ENCODE results near the gene RHD. TPM values are rescaled to one million over a fixed set of nuclear protein-coding genes. Genes with fewer than 3 reads are reported as not detected.
"Not testable (repeated sequence)": the region's sequence is repeated elsewhere in the genome, so short reads cannot be mapped to it uniquely, and the experiment has no call there.

Gene RHD
- total RNA-seq, 1 donor from 2014 or later, result not detected

DNA sequence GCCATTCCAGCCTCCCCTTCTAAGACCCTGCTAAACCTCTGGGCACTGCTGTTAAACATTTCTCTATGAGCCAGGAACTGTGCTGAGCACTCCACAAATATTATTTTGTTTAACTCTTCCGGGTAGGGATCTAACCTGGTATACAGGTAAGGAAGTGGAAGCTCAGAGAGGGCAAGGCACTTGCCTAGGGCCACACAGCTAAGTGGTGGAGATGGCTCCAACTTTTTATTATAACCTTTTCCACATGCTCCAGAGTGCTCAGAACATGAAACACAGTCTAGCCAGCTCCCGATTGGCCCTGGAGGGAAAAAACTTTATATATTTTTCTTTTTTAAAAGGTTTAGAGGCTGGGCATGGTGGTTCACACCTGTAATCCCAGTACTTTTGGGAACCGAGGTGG, 13.6 kb downstream of the RHD start:
- H3K36me3 Mint-ChIP-seq; H3K27me3 Mint-ChIP-seq; DNase-seq (ENCODE audit: extremely low spot score, unreplicated experiment); H3K4me3 Mint-ChIP-seq; H3K9me3 Mint-ChIP-seq; H3K4me1 Mint-ChIP-seq (ENCODE audit: unreplicated experiment); H3K27ac Mint-ChIP-seq: not testable (repeated sequence)

DNA sequence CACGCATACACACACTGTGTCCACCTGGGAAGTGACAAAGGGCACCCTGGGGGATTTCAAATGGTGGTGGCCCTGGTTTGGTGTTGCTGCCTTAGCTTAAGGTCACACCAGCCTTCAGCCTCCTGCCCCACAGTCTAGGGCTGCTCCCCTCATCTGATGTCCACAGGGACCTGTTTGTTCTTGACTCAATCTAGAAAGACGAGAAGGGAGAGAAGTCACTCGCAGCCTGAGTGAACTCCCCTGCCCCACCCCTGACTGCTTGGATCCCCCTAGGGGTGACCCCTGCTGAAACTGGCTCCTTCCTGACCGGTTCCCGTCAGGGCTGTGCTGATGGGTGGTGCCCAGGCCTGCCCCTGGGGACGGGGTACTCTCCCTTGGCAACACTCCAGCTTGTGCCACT, 14.9 kb downstream of the RHD start:
- H3K36me3 Mint-ChIP-seq; H3K27ac Mint-ChIP-seq; H3K9me3 Mint-ChIP-seq; H3K4me3 Mint-ChIP-seq; H3K27me3 Mint-ChIP-seq; DNase-seq (ENCODE audit: extremely low spot score, unreplicated experiment); H3K4me1 Mint-ChIP-seq (ENCODE audit: unreplicated experiment): not testable (repeated sequence)

DNA sequence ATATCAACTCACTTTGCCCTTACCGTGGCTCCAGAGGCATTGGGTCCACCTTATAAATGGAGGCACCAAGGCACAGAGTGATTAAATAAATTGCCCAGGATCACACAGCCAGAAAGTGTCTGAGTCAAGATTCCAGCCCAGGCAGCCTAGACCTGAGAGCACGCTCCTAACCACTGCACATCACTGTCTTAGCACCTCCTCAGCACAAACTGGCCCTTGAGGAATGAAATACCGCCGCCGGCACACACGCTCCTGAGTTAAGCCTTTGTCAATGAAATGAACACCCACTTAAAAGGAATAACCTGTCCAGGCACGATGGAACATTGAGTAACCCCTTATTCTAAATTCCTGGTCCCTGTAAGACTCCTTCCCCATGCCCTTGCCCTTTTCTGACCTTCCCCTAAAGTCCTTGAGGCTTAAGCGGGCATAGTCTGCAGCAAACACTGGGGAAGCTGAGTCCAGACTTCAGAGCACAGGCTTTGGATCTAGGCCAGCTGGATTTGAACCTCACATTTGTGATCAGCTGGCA, 16.3 kb downstream of the RHD start:
- H3K4me1 Mint-ChIP-seq (ENCODE audit: unreplicated experiment); H3K9me3 Mint-ChIP-seq; H3K36me3 Mint-ChIP-seq; H3K27ac Mint-ChIP-seq; H3K4me3 Mint-ChIP-seq; H3K27me3 Mint-ChIP-seq; DNase-seq (ENCODE audit: extremely low spot score, unreplicated experiment): not testable (repeated sequence)

DNA sequence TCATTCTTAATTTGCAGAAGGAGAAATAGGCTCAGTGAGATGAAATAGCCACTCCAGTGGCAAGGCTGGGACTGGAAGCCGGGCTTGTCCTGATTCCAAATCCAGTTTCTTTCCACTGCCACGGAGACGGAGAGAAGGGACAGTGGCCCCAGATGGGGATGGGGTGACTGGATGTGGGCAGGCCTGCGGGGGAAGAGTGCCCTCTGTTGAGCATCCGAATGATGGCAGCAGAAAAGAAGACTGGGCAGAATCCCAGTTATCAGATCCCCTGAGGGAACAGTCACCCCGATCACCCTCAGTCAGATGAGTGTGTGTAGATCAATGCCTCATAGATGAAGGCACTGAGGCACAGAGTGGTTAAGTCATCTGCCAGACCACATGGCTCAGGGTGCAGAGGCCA, 17.7 kb downstream of the RHD start:
- H3K36me3 Mint-ChIP-seq; H3K27ac Mint-ChIP-seq; H3K4me1 Mint-ChIP-seq (ENCODE audit: unreplicated experiment); DNase-seq (ENCODE audit: extremely low spot score, unreplicated experiment); H3K4me3 Mint-ChIP-seq; H3K9me3 Mint-ChIP-seq; H3K27me3 Mint-ChIP-seq: not testable (repeated sequence)

DNA sequence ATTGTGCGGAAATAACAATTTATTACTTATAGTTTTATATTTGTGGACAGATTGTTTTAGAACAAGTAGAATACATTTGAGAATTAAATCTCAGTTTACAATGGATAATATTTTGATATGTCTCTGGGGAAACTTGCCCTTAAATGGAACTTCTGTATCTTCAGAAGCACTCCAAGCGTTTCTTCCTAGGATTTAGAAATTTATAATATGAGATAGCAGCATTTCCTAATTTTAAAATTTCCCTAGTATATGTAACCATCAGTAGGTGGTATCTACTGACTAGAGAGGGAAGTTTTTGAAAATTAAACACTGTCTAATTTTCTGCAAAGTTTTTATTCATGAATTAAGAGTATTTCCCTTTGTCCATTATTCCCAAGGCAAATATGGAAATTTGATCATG, 21.1 kb downstream of the RHD start:
- not testable (repeated sequence) for H3K36me3 Mint-ChIP-seq

DNA sequence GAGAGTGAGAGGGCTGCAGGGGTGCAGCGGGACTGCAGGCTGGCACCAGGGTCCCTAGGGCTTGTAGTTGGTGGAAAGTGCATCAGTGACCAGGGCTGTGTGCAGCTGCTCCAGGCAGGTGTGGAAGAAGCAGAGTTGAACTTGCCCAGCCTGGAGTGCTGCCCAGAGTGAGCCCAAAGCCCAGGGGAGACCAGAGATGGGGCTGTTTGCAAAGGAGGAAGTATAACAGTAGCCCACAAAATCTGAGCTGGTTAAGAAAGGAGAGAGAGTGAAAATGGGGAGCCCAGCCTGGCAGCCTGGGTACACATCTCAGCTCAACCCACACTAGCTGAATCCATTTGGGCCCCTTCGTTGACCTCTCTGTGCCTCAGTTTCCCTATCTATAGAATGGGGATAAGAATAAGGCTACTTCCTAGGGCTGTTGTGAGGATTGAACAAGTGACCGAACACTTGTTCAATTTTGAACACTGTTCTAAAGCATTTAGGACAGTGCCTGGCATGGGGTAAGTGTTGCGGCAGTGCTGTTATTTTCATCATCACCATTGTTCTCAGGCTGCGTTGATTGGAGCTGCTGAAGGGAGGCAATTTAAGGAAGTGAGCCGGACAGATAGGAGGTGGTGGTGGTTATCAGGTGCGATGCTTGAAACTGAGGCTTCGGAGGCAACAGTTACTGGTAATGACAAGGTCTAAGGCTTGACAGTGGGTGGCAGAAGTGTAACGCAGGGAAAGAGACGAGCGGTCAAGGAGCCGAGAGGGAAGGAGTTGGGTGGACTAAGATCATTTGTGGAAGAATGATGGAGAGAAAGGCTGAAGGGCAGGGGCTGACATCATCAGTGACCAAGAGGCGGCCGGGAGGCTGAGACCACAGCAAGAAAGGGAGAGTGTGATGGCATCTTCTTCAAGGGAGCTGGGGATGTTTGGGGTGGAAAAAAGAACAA, 22.8 kb downstream of the RHD start:
- H3K27ac Mint-ChIP-seq; H3K4me1 Mint-ChIP-seq (ENCODE audit: unreplicated experiment); DNase-seq (ENCODE audit: extremely low spot score, unreplicated experiment); H3K27me3 Mint-ChIP-seq; H3K4me3 Mint-ChIP-seq; H3K36me3 Mint-ChIP-seq; H3K9me3 Mint-ChIP-seq: not testable (repeated sequence)

More for the DNA sequence above, 21.1 kb downstream of the RHD start:
- not testable (repeated sequence) for H3K4me3 Mint-ChIP-seq; H3K4me1 Mint-ChIP-seq (ENCODE audit: unreplicated experiment); DNase-seq (ENCODE audit: extremely low spot score, unreplicated experiment); H3K9me3 Mint-ChIP-seq; H3K27me3 Mint-ChIP-seq; H3K27ac Mint-ChIP-seq

DNA sequence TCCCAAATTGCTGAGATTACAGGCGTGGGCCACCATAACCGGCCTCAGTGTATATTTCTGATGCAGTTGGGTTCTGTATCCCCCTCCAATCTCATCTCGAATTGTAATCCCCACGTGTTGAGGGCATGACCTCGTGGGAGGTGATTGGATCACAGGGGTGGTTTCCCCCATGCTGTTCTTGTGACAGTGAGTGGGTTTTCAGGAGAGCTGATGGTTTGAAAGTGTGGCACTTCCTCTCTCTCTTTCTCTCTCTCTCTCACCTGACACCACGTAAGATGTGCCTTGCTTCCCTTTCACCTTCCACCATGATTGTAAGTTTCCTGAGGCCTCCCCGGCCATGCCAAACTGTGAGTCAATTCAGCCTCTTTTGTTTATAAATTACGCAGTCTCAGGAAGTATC, 24.2 kb downstream of the RHD start:
- not testable (repeated sequence) for H3K4me1 Mint-ChIP-seq (ENCODE audit: unreplicated experiment); H3K4me3 Mint-ChIP-seq; H3K27ac Mint-ChIP-seq; DNase-seq (ENCODE audit: extremely low spot score, unreplicated experiment); H3K36me3 Mint-ChIP-seq; H3K9me3 Mint-ChIP-seq; H3K27me3 Mint-ChIP-seq

DNA sequence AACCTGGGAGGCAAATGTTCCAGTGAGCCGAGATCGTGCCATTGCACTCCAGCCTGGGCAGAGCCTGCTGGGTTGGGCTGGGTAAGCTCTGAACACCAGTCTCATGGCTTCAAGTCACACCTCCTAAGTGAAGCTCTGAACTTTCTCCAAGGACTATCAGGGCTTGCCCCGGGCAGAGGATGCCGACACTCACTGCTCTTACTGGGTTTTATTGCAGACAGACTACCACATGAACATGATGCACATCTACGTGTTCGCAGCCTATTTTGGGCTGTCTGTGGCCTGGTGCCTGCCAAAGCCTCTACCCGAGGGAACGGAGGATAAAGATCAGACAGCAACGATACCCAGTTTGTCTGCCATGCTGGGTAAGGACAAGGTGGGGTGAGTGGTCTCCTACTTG, 28.4 kb downstream of the RHD start:
- not testable (repeated sequence) for H3K9me3 Mint-ChIP-seq; H3K36me3 Mint-ChIP-seq; H3K27ac Mint-ChIP-seq; H3K4me1 Mint-ChIP-seq (ENCODE audit: unreplicated experiment); H3K27me3 Mint-ChIP-seq; H3K4me3 Mint-ChIP-seq; DNase-seq (ENCODE audit: extremely low spot score, unreplicated experiment)

DNA sequence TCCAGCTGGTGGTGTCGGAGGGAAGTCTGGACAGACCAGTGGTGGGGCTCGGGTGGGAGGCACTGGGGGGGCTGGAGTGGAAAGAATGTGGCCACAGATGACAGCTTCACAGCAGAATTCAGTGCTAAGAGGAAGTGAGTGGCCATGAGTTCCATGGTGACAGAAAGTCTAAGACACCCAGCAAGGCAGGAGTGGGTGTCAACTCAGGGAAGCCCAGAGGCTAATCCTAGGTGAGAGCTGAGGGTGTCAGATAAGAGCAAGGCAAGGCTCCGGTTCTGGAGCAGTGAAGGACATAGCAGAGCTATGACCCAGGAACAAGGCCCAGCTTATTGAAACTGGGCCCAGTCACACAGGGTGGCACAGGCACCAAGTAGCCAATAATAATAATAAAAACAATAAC, 30.0 kb downstream of the RHD start:
- not testable (repeated sequence) for H3K9me3 Mint-ChIP-seq; DNase-seq (ENCODE audit: extremely low spot score, unreplicated experiment); H3K27ac Mint-ChIP-seq; H3K36me3 Mint-ChIP-seq; H3K27me3 Mint-ChIP-seq; H3K4me3 Mint-ChIP-seq; H3K4me1 Mint-ChIP-seq (ENCODE audit: unreplicated experiment)

DNA sequence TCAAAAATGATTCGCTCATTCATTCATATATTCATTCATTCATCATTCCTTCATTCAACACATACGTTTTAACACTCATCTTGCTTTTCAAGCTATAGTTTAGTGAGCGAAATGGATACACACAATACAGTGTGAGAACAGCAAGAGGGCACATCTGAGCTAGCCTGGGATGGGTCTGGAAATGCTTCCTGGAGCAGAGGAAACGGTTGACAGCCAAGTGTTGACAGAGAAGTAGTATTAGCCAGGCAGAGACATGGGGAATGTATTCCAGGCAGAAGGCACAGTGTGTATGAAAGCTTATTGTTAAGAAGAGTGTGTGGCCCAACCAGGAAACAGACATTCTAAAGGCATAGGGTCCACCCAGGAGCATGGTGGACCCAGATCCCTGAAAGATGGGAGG, 32.6 kb downstream of the RHD start:
- not testable (repeated sequence) for H3K4me3 Mint-ChIP-seq; H3K27me3 Mint-ChIP-seq; DNase-seq (ENCODE audit: extremely low spot score, unreplicated experiment); H3K9me3 Mint-ChIP-seq; H3K36me3 Mint-ChIP-seq; H3K4me1 Mint-ChIP-seq (ENCODE audit: unreplicated experiment); H3K27ac Mint-ChIP-seq

DNA sequence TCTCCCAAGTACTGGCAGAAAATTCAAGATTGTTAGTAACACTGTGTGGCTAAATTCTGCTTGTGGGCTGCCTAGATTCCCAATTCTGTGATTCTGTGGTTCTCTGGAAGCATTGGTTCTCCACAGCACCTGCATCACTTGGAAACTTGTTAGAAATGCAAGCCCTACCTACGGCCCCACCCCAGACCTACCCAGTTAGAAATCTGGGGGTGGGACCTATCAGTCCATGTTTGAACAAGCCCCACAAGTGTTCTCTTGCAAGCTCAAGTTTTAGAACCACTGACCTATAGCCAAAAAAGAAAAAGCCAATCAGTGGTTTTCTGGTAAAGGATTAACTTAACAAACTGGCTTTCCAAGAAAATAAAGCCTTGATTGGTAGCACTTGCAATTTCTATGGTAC, 35.9 kb downstream of the RHD start:
- not testable (repeated sequence) for H3K9me3 Mint-ChIP-seq; H3K4me3 Mint-ChIP-seq; DNase-seq (ENCODE audit: extremely low spot score, unreplicated experiment); H3K36me3 Mint-ChIP-seq; H3K4me1 Mint-ChIP-seq (ENCODE audit: unreplicated experiment); H3K27ac Mint-ChIP-seq; H3K27me3 Mint-ChIP-seq

DNA sequence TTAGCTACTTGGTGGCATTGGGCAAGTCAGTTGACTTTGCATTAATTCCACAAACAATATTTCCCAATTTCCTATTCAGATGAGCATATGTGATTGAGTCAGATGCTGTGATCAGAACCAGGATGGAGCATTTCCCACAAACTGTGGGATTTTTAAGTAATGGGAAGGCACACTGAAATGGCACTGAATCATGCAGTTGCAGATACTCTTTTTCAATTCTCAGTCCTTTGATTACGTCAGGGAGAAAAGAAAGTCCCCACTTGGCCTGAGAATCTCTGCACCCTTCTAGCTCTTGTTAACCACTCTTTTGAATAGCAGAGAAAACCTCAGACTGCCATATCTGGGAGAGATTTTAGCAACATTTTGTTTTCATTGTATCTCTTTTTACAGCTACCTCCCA, 36.8 kb downstream of the RHD start:
- not testable (repeated sequence) for DNase-seq (ENCODE audit: extremely low spot score, unreplicated experiment); H3K36me3 Mint-ChIP-seq; H3K4me3 Mint-ChIP-seq; H3K27ac Mint-ChIP-seq; H3K4me1 Mint-ChIP-seq (ENCODE audit: unreplicated experiment); H3K9me3 Mint-ChIP-seq; H3K27me3 Mint-ChIP-seq

DNA sequence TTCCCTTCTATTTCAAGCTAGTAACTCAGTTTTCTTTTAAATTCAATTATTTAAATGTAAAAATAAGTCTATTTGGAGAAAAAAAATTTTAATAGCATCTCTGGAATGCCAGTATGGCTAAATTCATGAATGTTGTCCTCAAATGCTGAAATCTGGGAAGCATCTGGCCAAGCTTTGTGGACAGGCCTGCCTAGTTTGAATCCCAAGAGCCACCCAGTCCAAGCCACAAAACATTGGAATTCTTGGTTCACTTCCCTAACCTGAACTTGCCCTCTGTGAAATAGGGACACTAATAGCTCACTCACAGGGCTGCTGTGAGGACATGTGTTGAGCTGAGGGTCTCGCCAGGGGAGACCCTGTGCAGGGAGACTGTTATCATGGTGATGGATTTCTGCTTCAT, 37.2 kb downstream of the RHD start:
- not testable (repeated sequence) for H3K36me3 Mint-ChIP-seq; H3K4me1 Mint-ChIP-seq (ENCODE audit: unreplicated experiment); H3K27ac Mint-ChIP-seq; DNase-seq (ENCODE audit: extremely low spot score, unreplicated experiment); H3K9me3 Mint-ChIP-seq; H3K4me3 Mint-ChIP-seq; H3K27me3 Mint-ChIP-seq

DNA sequence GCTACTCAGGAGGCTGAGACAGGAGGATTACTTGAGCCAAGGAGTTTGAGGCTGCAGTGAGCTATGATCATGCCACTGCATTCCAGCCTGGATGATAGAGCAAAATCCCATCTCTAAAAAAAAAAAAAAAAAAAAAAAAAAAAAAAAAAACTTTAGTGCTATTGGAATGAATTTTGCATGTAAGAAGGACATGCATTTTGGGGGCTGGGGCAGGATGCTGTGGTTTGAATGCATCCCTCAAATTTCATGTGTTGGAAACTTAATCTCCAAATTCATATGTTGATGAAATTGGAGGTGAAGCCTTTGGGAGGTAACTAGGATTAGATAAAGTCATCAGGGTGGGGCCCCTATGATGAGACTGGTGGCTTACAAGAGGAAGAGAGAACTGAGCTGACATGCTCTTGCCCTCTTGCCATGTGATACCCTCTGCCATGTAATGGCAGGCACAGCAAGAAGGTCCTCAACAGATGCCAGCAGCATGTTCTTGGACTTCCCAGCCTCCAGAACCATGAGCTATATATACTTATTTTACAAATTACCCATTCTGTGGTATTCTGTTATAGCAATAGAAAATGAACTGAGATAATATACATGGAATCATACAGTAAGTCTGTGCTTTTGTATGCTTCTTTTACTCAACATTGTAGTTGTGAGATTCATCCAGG, 40.6 kb downstream of the RHD start:
- H3K9me3 Mint-ChIP-seq; H3K27me3 Mint-ChIP-seq; H3K4me3 Mint-ChIP-seq; H3K27ac Mint-ChIP-seq; DNase-seq (ENCODE audit: extremely low spot score, unreplicated experiment); H3K36me3 Mint-ChIP-seq; H3K4me1 Mint-ChIP-seq (ENCODE audit: unreplicated experiment): not testable (repeated sequence)

Data from type B pancreatic cell (in vitro differentiated cells).